ENCODE measurements around the gene SNX24. TPM values are rescaled to one million over a fixed set of nuclear protein-coding genes. Genes with fewer than 3 reads are reported as not detected.

Gene SNX24
- total RNA-seq, 1 donor from 2014 or later, result 21.0 TPM

- DNase-seq (ENCODE audit: low spot score), result no peak
- TF ChIP-seq, protein P1, sequence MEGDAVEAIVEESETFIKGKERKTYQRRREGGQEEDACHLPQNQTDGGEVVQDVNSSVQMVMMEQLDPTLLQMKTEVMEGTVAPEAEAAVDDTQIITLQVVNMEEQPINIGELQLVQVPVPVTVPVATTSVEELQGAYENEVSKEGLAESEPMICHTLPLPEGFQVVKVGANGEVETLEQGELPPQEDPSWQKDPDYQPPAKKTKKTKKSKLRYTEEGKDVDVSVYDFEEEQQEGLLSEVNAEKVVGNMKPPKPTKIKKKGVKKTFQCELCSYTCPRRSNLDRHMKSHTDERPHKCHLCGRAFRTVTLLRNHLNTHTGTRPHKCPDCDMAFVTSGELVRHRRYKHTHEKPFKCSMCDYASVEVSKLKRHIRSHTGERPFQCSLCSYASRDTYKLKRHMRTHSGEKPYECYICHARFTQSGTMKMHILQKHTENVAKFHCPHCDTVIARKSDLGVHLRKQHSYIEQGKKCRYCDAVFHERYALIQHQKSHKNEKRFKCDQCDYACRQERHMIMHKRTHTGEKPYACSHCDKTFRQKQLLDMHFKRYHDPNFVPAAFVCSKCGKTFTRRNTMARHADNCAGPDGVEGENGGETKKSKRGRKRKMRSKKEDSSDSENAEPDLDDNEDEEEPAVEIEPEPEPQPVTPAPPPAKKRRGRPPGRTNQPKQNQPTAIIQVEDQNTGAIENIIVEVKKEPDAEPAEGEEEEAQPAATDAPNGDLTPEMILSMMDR (IDR thresholded peaks at IDR 0.05), result no peak
- TF ChIP-seq EZH2 (IDR thresholded peaks at IDR 0.05), result no peak
- TF ChIP-seq EZH2phosphoT487 (IDR thresholded peaks at IDR 0.05), result no peak
- Mint-ChIP-seq H3K9me3 (no peaks in the 10 kb centered on the region), H3K36me3 (peaks cover 2% of the 10 kb centered on the region), H3K4me3 (no peak overlapping the region), H3K4me1 (peaks cover 9% of the 10 kb centered on the region), H3K27ac (peak overlapping the region; percentile 35), H3K27me3 (ENCODE audit: insufficient read depth, low read depth) (no peaks in the 10 kb centered on the region)
- Histone ChIP-seq H3F3A (ENCODE audit: low read depth) (no peaks in the 10 kb centered on the region), H3K4me3 (no peak overlapping the region), H3K27me3 (no peaks in the 10 kb centered on the region), H3K36me3 (no peaks in the 10 kb centered on the region), H3K4me2 (no peak overlapping the region), H3K9ac (no peak overlapping the region), H3K27ac (no peak overlapping the region), H3K4me1 (peaks cover 8% of the 10 kb centered on the region), H3K9me3 (ENCODE audit: low read depth) (no peaks in the 10 kb centered on the region), H3K79me2 (ENCODE audit: low read depth) (no peaks in the 10 kb centered on the region), H2AFZ (replicated peaks) (no peak overlapping the region), H4K20me1 (ENCODE audit: low read depth) (no peaks in the 10 kb centered on the region)
Measured at GRCh38 chr5:122929980-122930379, 84.6 kb downstream of the SNX24 start.

- H3K4me2 ChIP-seq, result no peak overlapping the region
- H3K27me3 Mint-ChIP-seq (ENCODE audit: insufficient read depth, low read depth), result no peaks in the 10 kb centered on the region
- no peaks in the 10 kb centered on the region for H3F3A ChIP-seq (ENCODE audit: low read depth)
- H3K36me3 Mint-ChIP-seq, result peaks cover 2% of the 10 kb centered on the region
- H3K27ac ChIP-seq, result no peak overlapping the region
- no peak for DNase-seq (ENCODE audit: low spot score)
- no peak overlapping the region for H3K27ac Mint-ChIP-seq
- H3K9me3 Mint-ChIP-seq, result no peaks in the 10 kb centered on the region
- H3K4me1 Mint-ChIP-seq, result peaks cover 15% of the 10 kb centered on the region
- H3K36me3 ChIP-seq, result no peaks in the 10 kb centered on the region
- peaks cover 12% of the 10 kb centered on the region for H3K4me1 ChIP-seq
- H3K4me3 ChIP-seq, result no peak overlapping the region
- no peaks in the 10 kb centered on the region for H3K79me2 ChIP-seq (ENCODE audit: low read depth)
- no peaks in the 10 kb centered on the region for H3K9me3 ChIP-seq (ENCODE audit: low read depth)
- H3K4me3 Mint-ChIP-seq, result no peak overlapping the region
- TF ChIP-seq, protein P1 (IDR thresholded peaks at IDR 0.05), result no peak
- TF ChIP-seq EZH2phosphoT487 (IDR thresholded peaks at IDR 0.05), result no peak
- TF ChIP-seq EZH2 (IDR thresholded peaks at IDR 0.05), result no peak
- no peak overlapping the region for H3K9ac ChIP-seq
- no peaks in the 10 kb centered on the region for H3K27me3 ChIP-seq
- H4K20me1 ChIP-seq (ENCODE audit: low read depth), result no peaks in the 10 kb centered on the region
- no peak overlapping the region for H2AFZ ChIP-seq (replicated peaks)
Measured at GRCh38 chr5:122933956-122934355, 88.5 kb downstream of the SNX24 start.

DNA sequence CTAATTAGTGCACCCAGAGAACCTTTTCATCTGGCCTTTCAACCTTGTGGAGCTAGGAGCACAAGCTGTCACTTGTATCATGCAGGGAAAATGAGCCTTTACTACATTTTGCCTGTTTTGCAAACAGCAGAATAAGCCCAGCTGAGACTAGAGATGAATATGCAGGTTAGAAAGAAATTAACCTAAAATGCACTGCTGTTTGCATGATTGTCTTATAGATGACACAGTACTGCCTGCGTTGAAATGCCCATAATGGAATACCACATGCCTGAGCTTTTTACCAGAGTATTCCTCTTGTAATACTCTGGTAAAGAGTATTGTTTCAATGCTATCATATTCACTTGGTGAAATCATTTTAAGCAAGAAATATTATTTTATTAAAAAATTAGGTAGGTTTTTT is 90.7 kb downstream of the SNX24 start:
- no peak for DNase-seq (ENCODE audit: low spot score)
- Histone ChIP-seq H3K4me3 (no peak overlapping the region), H2AFZ (replicated peaks) (no peak overlapping the region), H3K27me3 (no peaks in the 10 kb centered on the region), H3K36me3 (no peaks in the 10 kb centered on the region), H4K20me1 (ENCODE audit: low read depth) (no peaks in the 10 kb centered on the region), H3K9ac (no peak overlapping the region), H3K4me1 (peaks cover 4% of the 10 kb centered on the region), H3K4me2 (no peak overlapping the region), H3K27ac (no peak overlapping the region), H3K9me3 (ENCODE audit: low read depth) (no peaks in the 10 kb centered on the region), H3F3A (ENCODE audit: low read depth) (no peaks in the 10 kb centered on the region), H3K79me2 (ENCODE audit: low read depth) (no peaks in the 10 kb centered on the region)
- Mint-ChIP-seq H3K4me1 (peaks cover 6% of the 10 kb centered on the region), H3K27ac (no peak overlapping the region), H3K27me3 (ENCODE audit: insufficient read depth, low read depth) (no peaks in the 10 kb centered on the region), H3K4me3 (no peak overlapping the region), H3K9me3 (peaks cover 3% of the 10 kb centered on the region), H3K36me3 (peaks cover 9% of the 10 kb centered on the region)
- TF ChIP-seq EZH2 (IDR thresholded peaks at IDR 0.05) (no peak), EZH2phosphoT487 (IDR thresholded peaks at IDR 0.05) (no peak)
- TF ChIP-seq, protein P1 (IDR thresholded peaks at IDR 0.05), result no peak

Data from neural progenitor cell (in vitro differentiated cells).